Loucy (cell line): ENCODE results near the gene SP3.

Experiments
- CTCF ChIP-seq: fragments of 200-600 bp; sonication (generic); conservative IDR thresholded peaks from 2 replicates; pipeline ENCODE4 v1.5.1; 2014; ENCODE audit warnings: mild to moderate bottlenecking, antibody characterized with exemption, low read length
- EZH2phosphoT487 ChIP-seq: fragments of 200-600 bp; IDR thresholded peaks from 2 replicates; pipeline ENCODE4 v1.6.1; 2018; ENCODE audit warnings: antibody characterized with exemption, mild to moderate bottlenecking, moderate library complexity, borderline replicate concordance

- TF ChIP-seq CTCF (no peak), EZH2phosphoT487 (no peak)
Measured at GRCh38 chr2:173984866-173985604, 19.9 kb upstream of the SP3 start.
